Nephron (organoid): ENCODE measurements around the gene LYPD6.

ENCODE experiments used
- H3K27ac Mint-ChIP-seq, 3 experiments: 2 replicates each; pipeline ENCODE4 v1.8.0; 2020; ENCODE audit warnings: mixed read lengths in 3 of 3, mild to moderate bottlenecking in 2 of 3, moderate library complexity in 1 of 3
- H3K27me3 Mint-ChIP-seq: 2 replicates; pipeline ENCODE4 v1.8.0; 2021; ENCODE audit warnings: low read depth, mild to moderate bottlenecking, moderate library complexity, mixed read lengths
- H3K36me3 Mint-ChIP-seq: 2 replicates; pipeline ENCODE4 v1.8.0; 2020; ENCODE audit warnings: low read depth, mixed read lengths
- H3K4me1 Mint-ChIP-seq: 2 replicates; pipeline ENCODE4 v1.8.0; 2020; ENCODE audit warnings: mixed read lengths
- H3K4me3 Mint-ChIP-seq, 3 experiments: 2 replicates each; pipeline ENCODE4 v1.8.0; 2020; ENCODE audit warnings: mild to moderate bottlenecking in 3 of 3, mixed read lengths in 3 of 3, moderate library complexity in 2 of 3
- H3K9me3 Mint-ChIP-seq: 2 replicates; pipeline ENCODE4 v1.8.0; 2020; ENCODE audit warnings: mixed read lengths
- CTCF ChIP-seq, 3 experiments: fragments of 200-600 bp; sonication (generic); IDR thresholded peaks; one replicate each; pipeline ENCODE4 v1.5.0; 2021; ENCODE audit warnings: antibody characterized with exemption in 3 of 3; ENCODE audit not compliant: unreplicated experiment in 3 of 3

LYPD6 gene

GRCh38 chr2:149446748-149447147 lies 116.4 kb downstream of the LYPD6 start:
- Mint-ChIP-seq H3K4me3 (no peak overlapping the region), H3K27ac (no peak overlapping the region), H3K4me1 (peaks cover under 1% of the 10 kb centered on the region), H3K27me3 (no peaks in the 10 kb centered on the region), H3K36me3 (peaks cover 15% of the 10 kb centered on the region), H3K9me3 (no peaks in the 10 kb centered on the region)
- TF ChIP-seq CTCF (IDR thresholded peaks at IDR 0.05; ENCODE audit: unreplicated experiment in 3 of 3) = no peak

DNA sequence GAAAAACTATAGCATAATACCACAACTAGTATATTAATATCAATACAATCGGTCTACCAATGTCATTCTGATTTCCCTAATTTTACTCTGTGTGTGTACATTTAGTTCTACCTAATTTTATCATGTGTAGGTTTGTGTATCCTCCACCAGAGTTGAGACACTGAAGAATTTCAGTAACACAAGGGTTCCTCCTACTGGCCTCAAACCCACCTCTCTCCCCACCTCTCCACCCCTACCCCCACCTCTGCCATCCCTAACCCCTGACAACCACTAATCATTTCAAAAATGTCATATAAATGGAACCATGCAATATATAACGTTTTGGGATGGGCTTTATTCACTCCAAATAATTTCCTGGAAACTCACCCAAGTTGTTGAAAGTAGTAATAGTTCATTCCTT lies 117.9 kb downstream of the LYPD6 start:
- Mint-ChIP-seq H3K27me3 (no peaks in the 10 kb centered on the region), H3K27ac (no peak overlapping the region)
- TF ChIP-seq CTCF (IDR thresholded peaks at IDR 0.05; ENCODE audit: unreplicated experiment in 3 of 3) = no peak

GRCh38 chr2:149449017-149449416 lies 118.6 kb downstream of the LYPD6 start:
- Mint-ChIP-seq H3K27me3 (no peaks in the 10 kb centered on the region), H3K9me3 (no peaks in the 10 kb centered on the region)

More for the DNA sequence above, 117.9 kb downstream of the LYPD6 start:
- Mint-ChIP-seq H3K9me3 (no peaks in the 10 kb centered on the region), H3K4me3 (no peak overlapping the region), H3K36me3 (peaks cover 18% of the 10 kb centered on the region), H3K4me1 (no peaks in the 10 kb centered on the region)

DNA sequence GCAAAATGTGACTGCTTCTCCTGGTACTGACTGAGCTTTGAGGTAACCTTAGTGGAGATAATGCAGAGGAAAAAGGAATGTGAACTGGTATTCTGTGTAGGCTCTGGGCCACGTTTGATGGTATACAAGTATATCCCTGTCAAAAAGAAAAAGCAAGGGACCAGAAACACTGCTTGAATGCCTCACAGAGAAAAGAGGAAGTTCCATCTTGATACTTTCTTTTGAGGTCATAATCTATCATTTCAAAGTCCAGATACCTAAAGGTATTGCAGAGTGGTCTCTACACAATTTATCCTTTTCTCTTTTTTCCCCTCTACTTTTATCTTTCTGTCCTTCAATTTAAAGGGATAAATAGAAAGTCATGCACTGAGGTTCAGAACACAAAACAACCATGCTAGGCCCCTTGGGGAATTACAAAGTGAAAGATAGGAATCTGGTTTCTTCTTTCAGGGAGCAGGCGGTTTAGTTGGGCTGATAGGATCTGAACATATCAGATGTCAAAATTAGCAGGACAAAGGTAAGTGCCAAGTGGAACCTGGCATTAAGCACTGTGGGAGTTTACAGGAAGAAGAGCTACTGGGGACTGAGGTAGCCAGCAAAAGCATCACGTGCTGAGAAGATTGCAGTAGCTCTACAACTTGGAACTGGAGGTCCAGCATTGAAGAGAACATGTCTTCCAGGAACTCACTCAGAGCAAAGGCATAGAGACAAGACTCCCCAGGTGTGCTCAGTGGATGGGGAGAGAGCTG lies 121.2 kb downstream of the LYPD6 start:
- H3K36me3 Mint-ChIP-seq = peaks cover 23% of the 10 kb centered on the region
- no peak for TF ChIP-seq CTCF (IDR thresholded peaks at IDR 0.05; ENCODE audit: unreplicated experiment in 3 of 3)
- no peak overlapping the region for H3K4me3 Mint-ChIP-seq
- H3K9me3 Mint-ChIP-seq = peaks cover 4% of the 10 kb centered on the region
- no peak overlapping the region for H3K27ac Mint-ChIP-seq
- no peaks in the 10 kb centered on the region for H3K27me3 Mint-ChIP-seq
- no peaks in the 10 kb centered on the region for H3K4me1 Mint-ChIP-seq

More at GRCh38 chr2:149449017-149449416, 118.6 kb downstream of the LYPD6 start:
- peaks cover 18% of the 10 kb centered on the region for H3K36me3 Mint-ChIP-seq
- H3K4me1 Mint-ChIP-seq = no peaks in the 10 kb centered on the region
- no peak overlapping the region for H3K27ac Mint-ChIP-seq
- H3K4me3 Mint-ChIP-seq = no peak overlapping the region
- TF ChIP-seq CTCF (IDR thresholded peaks at IDR 0.05; ENCODE audit: unreplicated experiment in 3 of 3) = no peak

- H3K4me3 Mint-ChIP-seq = no peak overlapping the region
- no peaks in the 10 kb centered on the region for H3K27me3 Mint-ChIP-seq
- H3K9me3 Mint-ChIP-seq = peaks cover 37% of the 10 kb centered on the region
- peaks cover 50% of the 10 kb centered on the region for H3K36me3 Mint-ChIP-seq
- no peak for TF ChIP-seq CTCF (IDR thresholded peaks at IDR 0.05; ENCODE audit: unreplicated experiment in 3 of 3)
- H3K4me1 Mint-ChIP-seq = no peaks in the 10 kb centered on the region
- no peak overlapping the region for H3K27ac Mint-ChIP-seq
These were observed 125.9 kb downstream of the LYPD6 start for GRCh38 chr2:149456285-149456684.

DNA sequence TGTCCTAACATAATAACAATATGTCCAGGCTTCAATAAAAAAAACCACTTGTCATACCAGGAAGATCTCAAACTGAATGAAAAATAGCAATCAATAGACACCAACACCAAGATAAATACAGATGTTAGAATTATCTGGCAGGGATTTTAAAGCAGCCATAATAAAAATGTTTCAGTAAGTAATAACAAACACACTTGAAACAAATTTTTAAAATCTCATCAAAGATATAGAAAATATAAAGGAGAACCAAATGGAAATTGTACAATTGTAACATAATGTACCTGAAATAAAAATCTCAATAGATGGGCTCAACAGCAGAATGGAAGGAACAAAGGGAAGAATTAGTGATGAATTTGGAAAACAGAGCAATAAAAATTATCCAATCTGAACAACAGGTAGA lies 128.1 kb downstream of the LYPD6 start:
- no peak overlapping the region for H3K27ac Mint-ChIP-seq
- no peaks in the 10 kb centered on the region for H3K4me1 Mint-ChIP-seq
- H3K4me3 Mint-ChIP-seq = no peak overlapping the region
- TF ChIP-seq CTCF (IDR thresholded peaks at IDR 0.05; ENCODE audit: unreplicated experiment in 3 of 3) = no peak
- H3K9me3 Mint-ChIP-seq = peaks cover 44% of the 10 kb centered on the region
- H3K27me3 Mint-ChIP-seq = no peaks in the 10 kb centered on the region
- peaks cover 50% of the 10 kb centered on the region for H3K36me3 Mint-ChIP-seq
